Testis (tissue), 2 donors: ENCODE measurements around the gene NBEA.
A peak's percentile ranks its signal among the peaks of the same experiment; 100 is the strongest.

Source experiments
- POLR2A ChIP-seq: fragments of 450-650 bp; IDR thresholded peaks from one replicate; pipeline ENCODE4 v1.6.1; 2017; ENCODE audit warnings: antibody characterized with exemption, mild to moderate bottlenecking, moderate library complexity
- TF ChIP-seq, protein P1 (sequence below), 3 experiments: fragments of 450-650 bp in 2 of 3; fragments of 200-600 bp in 1 of 3; sonication (generic) in 1 of 3; IDR thresholded peaks; one replicate each; pipeline ENCODE4 v1.5.1; 2016 to 2019; ENCODE audit warnings: antibody characterized with exemption in 3 of 3, mild to moderate bottlenecking in 2 of 3, moderate library complexity in 1 of 3

DNA sequence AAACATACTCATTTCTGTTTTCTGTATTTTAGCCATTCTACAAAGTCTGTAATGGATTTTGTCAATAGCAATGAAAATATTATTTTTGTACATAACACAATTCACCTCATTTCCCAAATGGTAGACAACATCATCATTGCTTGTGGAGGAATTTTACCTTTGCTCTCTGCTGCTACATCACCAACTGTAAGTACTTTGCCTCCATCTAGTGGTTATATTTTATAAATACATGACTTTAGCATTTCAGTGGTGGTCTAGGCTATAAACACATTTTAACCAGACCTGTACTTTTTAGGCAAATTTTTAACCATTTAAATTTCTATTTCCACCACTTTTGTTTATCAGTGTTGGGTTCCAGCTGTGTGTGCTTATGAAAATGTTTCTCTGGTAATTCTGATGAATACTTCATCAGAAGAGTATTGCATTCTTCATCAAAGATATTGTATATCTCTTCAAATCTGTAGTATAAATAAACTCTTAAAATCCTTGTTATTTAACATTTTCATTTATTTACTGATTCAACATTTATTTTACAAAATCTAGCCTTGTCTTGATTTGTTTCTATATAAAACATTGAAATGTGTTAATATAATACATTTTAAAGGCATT, 222.4 kb downstream of the NBEA start:
- TF ChIP-seq, protein P1, sequence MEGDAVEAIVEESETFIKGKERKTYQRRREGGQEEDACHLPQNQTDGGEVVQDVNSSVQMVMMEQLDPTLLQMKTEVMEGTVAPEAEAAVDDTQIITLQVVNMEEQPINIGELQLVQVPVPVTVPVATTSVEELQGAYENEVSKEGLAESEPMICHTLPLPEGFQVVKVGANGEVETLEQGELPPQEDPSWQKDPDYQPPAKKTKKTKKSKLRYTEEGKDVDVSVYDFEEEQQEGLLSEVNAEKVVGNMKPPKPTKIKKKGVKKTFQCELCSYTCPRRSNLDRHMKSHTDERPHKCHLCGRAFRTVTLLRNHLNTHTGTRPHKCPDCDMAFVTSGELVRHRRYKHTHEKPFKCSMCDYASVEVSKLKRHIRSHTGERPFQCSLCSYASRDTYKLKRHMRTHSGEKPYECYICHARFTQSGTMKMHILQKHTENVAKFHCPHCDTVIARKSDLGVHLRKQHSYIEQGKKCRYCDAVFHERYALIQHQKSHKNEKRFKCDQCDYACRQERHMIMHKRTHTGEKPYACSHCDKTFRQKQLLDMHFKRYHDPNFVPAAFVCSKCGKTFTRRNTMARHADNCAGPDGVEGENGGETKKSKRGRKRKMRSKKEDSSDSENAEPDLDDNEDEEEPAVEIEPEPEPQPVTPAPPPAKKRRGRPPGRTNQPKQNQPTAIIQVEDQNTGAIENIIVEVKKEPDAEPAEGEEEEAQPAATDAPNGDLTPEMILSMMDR (IDR thresholded peaks at IDR 0.05), result peak in 2 of 3 experiments; percentile 51 to 66
- TF ChIP-seq POLR2A, result no peak
